Measurements from ENCODE around the gene APP. TPM values are rescaled to one million over a fixed set of nuclear protein-coding genes. Genes with fewer than 3 reads are reported as not detected.

The APP gene
- total RNA-seq, 2 donors from 2014 or later = 267 to 564 TPM

DNA sequence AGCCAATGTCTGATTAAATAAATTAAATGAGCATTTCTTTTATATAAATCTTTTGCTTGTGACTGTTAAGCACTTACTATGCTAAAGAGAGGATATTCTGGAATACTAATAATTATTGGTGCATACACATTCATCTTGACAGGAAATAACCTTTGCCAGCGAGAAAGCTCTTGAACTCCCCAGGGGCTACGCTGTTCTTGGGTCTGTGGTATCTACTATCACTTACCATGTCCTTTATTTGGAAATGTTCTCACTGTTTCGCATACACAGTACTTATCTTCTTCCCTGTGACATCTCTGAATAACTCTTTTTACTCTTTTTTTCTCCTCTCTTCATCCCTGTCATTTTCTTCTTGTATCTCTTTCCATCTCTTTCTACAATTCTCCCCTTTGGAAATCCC is 257.1 kb downstream of the APP start:
- H3K27ac ChIP-seq = no peak overlapping the region
- DNase-seq (ENCODE audit: low spot score) = no peak
- H3K4me1 ChIP-seq (replicated peaks) = no peaks in the 10 kb centered on the region
- intact Hi-C loops (cut with DNase I) = no loop called here
- WGBS = 90% methylated on average over 3 of the region's 3 CpGs
- no peaks in the 10 kb centered on the region for H3K9me3 ChIP-seq
- H3K4me3 ChIP-seq = no peak overlapping the region
- no peaks in the 10 kb centered on the region for H3K36me3 ChIP-seq
- TF ChIP-seq POLR2AphosphoS5 (IDR thresholded peaks at IDR 0.05) (no peak), POLR2A (IDR thresholded peaks at IDR 0.05) (no peak)
- TF ChIP-seq, protein P1, sequence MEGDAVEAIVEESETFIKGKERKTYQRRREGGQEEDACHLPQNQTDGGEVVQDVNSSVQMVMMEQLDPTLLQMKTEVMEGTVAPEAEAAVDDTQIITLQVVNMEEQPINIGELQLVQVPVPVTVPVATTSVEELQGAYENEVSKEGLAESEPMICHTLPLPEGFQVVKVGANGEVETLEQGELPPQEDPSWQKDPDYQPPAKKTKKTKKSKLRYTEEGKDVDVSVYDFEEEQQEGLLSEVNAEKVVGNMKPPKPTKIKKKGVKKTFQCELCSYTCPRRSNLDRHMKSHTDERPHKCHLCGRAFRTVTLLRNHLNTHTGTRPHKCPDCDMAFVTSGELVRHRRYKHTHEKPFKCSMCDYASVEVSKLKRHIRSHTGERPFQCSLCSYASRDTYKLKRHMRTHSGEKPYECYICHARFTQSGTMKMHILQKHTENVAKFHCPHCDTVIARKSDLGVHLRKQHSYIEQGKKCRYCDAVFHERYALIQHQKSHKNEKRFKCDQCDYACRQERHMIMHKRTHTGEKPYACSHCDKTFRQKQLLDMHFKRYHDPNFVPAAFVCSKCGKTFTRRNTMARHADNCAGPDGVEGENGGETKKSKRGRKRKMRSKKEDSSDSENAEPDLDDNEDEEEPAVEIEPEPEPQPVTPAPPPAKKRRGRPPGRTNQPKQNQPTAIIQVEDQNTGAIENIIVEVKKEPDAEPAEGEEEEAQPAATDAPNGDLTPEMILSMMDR (IDR thresholded peaks at IDR 0.05) = no peak
- H3K27me3 ChIP-seq (replicated peaks; ENCODE audit: insufficient read depth) = no peaks in the 10 kb centered on the region

DNA sequence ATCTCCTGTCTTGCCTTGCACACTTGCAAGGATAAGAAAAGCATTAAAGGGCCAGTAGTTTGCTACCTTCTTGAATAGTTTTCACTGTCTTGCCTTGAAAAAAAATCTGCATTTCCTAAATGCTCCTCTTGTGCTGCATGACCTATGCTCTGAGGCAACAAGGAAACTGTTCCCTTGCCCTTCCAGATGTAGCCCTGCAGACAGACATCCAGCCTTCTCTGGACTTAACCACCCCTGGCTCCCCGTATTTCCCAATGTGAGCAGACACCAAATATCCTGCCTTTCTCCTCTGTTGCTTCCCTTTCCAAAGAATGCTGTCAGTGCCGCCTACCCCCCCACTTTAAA is 258.2 kb downstream of the APP start:
- H3K27ac ChIP-seq = no peak overlapping the region
- TF ChIP-seq POLR2A (IDR thresholded peaks at IDR 0.05) = no peak
- TF ChIP-seq POLR2AphosphoS5 (IDR thresholded peaks at IDR 0.05) = no peak
- TF ChIP-seq, protein P1 (IDR thresholded peaks at IDR 0.05) = no peak

GRCh38 chr21:25911730-25912401 is 258.7 kb downstream of the APP start:
- DNase-seq (ENCODE audit: low spot score) = no peak
- 87% methylated on average over 20 of the region's 20 CpGs for WGBS

More for the DNA sequence above, 258.2 kb downstream of the APP start:
- H3K9me3 ChIP-seq = no peaks in the 10 kb centered on the region
- DNase-seq (ENCODE audit: low spot score) = no peak
- WGBS = 84% methylated on average over 2 of the region's 2 CpGs
- no peaks in the 10 kb centered on the region for H3K27me3 ChIP-seq (replicated peaks; ENCODE audit: insufficient read depth)
- no peaks in the 10 kb centered on the region for H3K36me3 ChIP-seq
- intact Hi-C loops (cut with DNase I) = no loop called here
- H3K4me1 ChIP-seq (replicated peaks) = no peaks in the 10 kb centered on the region
- H3K4me3 ChIP-seq = no peak overlapping the region

DNA sequence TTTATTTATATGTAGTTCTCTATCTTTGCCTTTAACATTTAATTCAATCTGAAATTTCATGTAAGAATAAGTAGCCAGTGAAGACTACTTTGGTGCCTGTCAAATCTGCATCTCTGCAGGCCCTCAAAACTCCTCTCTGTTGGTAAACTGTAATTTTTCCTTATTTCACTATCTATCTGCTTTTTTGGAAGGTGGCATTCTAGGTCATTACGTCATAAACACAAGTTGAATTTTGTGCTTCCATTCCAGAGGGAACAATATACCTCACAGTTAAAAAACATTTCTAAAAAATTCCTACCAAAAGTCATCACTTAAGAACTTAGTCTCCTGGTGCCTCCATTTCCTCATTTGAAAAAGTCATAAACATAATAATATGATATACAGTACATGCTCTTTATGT is 259.8 kb downstream of the APP start:
- Histone ChIP-seq H3K36me3 (no peaks in the 10 kb centered on the region), H3K27me3 (replicated peaks; ENCODE audit: insufficient read depth) (no peaks in the 10 kb centered on the region), H3K9me3 (no peaks in the 10 kb centered on the region), H3K4me1 (replicated peaks) (no peaks in the 10 kb centered on the region), H3K27ac (no peak overlapping the region), H3K4me3 (no peak overlapping the region)
- 93% methylated on average over 1 of the region's 1 CpG for WGBS
- TF ChIP-seq POLR2AphosphoS5 (IDR thresholded peaks at IDR 0.05) = no peak
- DNase-seq (ENCODE audit: low spot score) = no peak
- intact Hi-C loops (cut with DNase I) = no loop called here

More at GRCh38 chr21:25911730-25912401, 258.7 kb downstream of the APP start:
- Histone ChIP-seq H3K27ac (no peak overlapping the region), H3K4me1 (replicated peaks) (no peaks in the 10 kb centered on the region), H3K4me3 (no peak overlapping the region), H3K27me3 (replicated peaks; ENCODE audit: insufficient read depth) (no peaks in the 10 kb centered on the region), H3K36me3 (no peaks in the 10 kb centered on the region), H3K9me3 (no peaks in the 10 kb centered on the region)
- intact Hi-C loops (cut with DNase I) = no loop called here
- TF ChIP-seq, protein P1 (IDR thresholded peaks at IDR 0.05) = no peak
- TF ChIP-seq POLR2A (IDR thresholded peaks at IDR 0.05) (no peak), POLR2AphosphoS5 (IDR thresholded peaks at IDR 0.05) (no peak)

- 81% methylated on average over 5 of the region's 5 CpGs for WGBS
- Histone ChIP-seq H3K27me3 (replicated peaks; ENCODE audit: insufficient read depth) (no peaks in the 10 kb centered on the region), H3K4me1 (replicated peaks) (no peaks in the 10 kb centered on the region), H3K36me3 (no peaks in the 10 kb centered on the region), H3K4me3 (no peak overlapping the region), H3K9me3 (no peaks in the 10 kb centered on the region), H3K27ac (no peak overlapping the region)
- intact Hi-C loops (cut with DNase I) = no loop called here
- TF ChIP-seq POLR2AphosphoS5 (IDR thresholded peaks at IDR 0.05) (no peak), POLR2A (IDR thresholded peaks at IDR 0.05) (no peak)
- TF ChIP-seq, protein P1 (IDR thresholded peaks at IDR 0.05) = no peak
- no peak for DNase-seq (ENCODE audit: low spot score)
Measured at GRCh38 chr21:25909341-25909740, 261.2 kb downstream of the APP start.
